Testis (tissue), 2 donors: ENCODE results near the gene DYRK1A.

Source experiments
- CTCF ChIP-seq, 3 experiments: fragments of 450-650 bp in 2 of 3; fragments of 200-600 bp in 1 of 3; sonication (generic) in 1 of 3; IDR thresholded peaks; one replicate each; pipeline ENCODE4 v1.5.1; 2016 to 2019; ENCODE audit warnings: antibody characterized with exemption in 3 of 3, mild to moderate bottlenecking in 2 of 3, moderate library complexity in 1 of 3
- POLR2A ChIP-seq: fragments of 450-650 bp; IDR thresholded peaks from one replicate; pipeline ENCODE4 v1.6.1; 2017; ENCODE audit warnings: antibody characterized with exemption, mild to moderate bottlenecking, moderate library complexity

GRCh38 chr21:37525810-37526209 lies 159.2 kb downstream of the DYRK1A start:
- TF ChIP-seq CTCF (IDR thresholded peaks at IDR 0.05) = no peak
- no peak for TF ChIP-seq POLR2A
